Measurements from ENCODE around the gene NXN.
"Not testable (repeated sequence)": the region's sequence is repeated elsewhere in the genome, so short reads cannot be mapped to it uniquely, and the experiment has no call there.

NXN gene

DNA sequence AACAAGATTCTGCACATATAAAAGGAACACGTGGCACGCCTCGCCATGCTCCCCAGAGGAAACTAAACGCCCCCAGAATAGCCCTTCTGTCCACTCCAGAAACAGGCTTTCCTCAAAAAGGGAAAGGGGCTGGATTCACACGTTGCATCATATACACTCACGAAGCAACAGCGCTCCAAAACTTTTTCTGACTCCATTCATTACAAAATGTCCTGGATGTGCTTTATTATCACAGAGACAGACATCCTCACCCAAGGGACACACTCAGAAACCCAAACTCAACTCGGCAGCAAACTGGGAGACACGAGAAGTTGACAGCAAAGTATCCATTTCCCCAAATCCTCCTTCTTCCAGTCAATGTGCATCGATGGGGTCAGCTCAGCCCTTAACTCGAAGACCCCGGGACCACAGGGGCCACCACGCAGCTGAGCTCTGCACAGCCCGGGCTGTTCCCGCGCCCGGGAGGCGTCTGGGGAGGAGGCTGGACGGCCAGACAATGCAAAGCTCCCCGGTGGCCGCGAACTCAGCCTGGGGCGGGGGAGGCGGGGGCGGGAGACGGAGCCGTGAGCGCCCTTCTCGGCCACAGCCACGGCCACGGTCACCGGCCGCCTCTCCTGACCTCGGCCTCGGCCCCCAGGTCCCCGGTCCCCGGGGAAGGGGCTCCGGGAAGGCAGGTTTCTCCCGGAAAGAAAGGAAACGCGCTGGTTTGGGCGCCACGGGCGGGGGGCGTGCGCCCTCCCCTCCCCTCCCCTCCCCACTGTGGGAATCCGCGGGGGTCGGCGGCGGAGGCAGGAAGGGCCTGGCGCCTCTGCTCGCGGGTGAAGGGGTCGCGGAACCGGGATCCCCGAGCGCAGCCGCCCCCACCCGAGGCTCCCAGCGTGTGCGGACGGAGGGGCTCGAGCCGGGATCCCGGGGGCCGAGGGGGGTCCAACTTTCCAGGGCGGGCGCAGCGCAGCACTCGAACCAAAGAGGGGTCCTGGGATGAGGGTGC is 1.2 kb downstream of the NXN start:
- DNase-seq = no peak

DNA sequence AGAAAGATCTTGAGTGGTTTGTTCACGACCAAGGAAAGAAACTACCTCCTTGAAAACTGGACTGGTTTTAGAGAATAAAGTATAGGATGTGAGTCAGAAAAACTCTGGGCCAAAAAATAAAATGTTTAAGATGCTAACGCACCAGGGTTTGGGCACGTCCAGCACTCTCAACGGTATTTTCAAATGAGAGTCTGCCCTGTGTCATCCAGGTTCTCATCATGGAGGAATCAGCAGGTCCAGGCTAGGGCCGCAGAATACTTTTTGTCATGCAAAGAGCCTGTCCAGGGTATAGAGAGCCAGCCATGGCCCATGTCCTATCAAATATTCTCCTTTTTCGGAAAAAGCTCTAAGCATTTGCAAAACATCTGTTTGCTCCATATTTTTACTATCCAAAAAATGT is 2.4 kb downstream of the NXN start:
- no peak for DNase-seq

DNA sequence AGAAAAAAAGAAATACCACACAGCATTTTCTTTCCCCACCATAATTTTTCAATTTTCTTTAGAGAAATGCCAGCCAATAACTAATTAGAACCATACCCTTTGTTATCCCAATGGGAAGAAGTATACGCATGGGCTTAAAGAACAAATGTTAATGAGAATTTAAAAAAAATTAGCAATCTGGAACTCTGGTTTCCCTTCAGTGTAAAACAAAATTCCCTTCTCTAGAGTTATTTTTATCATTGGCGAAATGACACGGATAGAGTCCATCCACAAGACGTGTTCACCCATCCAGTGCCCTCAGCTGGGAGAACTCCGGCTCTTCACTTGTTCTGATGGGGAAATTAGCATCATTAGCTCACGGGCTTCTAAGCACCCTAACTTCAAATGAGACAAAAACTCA is 3.3 kb downstream of the NXN start:
- no peak for DNase-seq

DNA sequence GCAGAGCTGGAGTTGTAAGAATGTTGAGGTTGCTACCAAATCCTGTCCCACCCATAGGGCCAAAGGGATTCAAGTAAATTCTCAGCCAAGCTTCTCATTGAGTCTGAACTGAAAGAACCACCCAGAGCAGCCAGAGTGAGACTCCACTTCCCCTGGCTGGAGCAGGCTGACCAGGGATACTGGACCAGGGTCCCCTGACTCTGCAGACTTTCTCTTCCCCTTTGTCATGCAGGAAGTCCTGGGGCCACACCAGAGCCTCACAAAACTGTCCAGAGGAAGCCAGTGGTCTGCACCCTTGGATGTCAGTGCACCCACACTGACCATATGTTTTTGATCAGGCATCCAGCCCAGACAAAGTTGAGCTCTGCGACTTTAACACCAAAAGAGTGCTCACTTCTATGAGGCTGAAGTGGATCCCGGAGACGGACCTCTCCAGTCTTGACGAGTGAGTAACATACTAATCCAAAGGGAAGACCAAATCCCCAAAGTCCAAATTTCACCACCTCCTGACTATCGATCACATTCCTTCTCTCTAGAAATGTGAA is 4.1 kb downstream of the NXN start:
- DNase-seq = no peak

DNA sequence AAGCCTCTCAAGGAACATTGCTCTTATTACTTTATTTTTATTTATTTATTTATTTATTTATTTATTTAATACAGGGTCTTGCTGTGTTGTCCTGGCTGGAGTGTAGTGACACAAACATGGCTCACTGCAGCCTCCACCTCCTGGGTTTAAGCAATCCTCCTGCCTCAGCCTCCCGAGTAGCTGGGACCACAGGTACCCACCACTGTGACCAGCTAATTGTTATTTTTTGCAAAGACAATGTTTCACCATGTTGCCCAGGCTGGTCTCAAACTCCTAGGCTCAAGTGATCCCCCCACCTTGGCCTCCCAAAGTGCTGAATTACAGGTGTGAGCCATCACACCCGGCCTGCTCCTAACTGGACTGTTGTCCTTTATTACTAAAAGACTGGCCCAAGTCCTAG is 4.8 kb downstream of the NXN start:
- not testable (repeated sequence) for DNase-seq

DNA sequence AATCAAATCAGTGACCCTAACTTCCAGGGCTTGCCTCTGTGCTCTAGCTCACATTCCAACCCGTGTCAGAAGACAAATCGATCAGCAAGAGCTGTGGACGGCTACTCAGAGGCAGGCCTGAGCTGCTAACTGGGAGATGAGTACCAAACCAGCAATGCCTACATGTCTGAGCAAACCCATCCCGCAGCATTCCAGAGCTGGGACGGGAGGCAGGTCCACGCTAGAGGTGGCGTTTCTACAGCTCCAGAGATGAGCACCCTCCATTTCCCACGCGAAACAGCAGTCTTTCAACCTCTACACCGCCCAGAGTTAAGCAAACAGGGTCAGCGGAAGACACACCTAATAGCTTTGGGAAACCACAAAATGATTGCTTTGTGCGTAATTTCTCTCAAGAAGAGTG is 6.5 kb downstream of the NXN start:
- no peak for DNase-seq

DNA sequence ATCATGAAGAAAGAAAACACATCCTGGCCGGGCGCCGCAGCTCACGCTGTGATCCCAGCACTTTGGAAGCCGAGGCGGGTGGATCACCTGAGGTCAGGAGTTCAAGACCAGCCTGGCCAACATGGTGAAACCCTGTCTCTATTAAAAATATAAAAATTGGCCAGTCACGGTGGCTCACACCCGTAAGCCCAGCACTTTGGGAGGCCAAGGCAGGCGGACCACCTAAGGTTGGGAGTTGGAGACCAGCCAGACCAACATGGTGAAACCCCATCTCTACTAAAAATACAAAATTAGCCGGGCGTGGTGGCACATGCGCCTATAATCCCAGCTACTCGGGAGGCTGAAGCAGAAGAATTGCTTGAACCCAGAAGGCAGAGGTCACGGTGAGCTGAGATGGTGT is 7.7 kb downstream of the NXN start:
- DNase-seq = not testable (repeated sequence)

DNA sequence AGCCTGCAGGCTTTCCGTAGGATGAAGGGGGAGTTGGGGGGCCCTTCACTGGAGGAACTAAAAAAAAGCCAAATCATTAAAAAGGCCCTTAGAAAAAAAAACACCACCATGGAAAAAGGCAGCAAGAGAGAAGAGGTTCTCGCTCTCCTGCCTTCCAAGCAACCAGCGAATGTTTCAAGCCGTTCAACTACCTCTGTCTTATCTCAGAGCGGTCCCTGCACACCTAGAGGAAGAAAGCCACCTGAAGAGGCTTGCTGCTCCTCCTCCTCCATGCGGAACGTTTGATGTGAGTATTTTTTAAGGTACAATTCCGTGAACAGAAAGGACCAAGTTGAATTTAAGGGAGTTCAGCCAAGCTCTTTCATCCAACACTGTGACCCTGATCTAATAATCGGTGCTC is 9.2 kb downstream of the NXN start:
- no peak for DNase-seq

DNA sequence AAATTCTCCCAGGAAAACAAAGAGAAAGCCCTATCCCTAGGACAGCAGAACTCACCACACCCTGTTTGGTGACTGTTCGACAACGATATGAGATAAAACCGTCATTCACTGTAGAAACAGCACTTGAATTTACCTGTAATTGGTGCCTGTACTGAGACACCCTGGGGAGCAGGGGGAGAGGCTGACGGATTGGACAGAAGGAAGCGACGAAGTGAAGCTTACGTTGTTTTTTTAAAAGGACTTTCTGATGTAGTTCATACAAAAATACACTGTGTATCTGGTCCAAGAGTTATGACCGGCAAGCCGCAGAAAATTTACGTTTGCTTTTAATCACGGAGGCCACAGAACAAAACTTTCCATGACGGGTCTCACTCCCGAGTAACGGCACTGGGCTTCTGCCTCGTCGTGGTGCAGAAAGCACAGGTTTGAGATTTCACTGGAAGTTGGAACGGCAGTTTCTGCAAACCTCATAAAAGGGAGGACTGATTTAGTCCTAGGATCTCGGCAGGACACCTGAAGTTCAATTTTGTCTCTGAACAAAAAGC is 9.7 kb downstream of the NXN start:
- DNase-seq = no peak

DNA sequence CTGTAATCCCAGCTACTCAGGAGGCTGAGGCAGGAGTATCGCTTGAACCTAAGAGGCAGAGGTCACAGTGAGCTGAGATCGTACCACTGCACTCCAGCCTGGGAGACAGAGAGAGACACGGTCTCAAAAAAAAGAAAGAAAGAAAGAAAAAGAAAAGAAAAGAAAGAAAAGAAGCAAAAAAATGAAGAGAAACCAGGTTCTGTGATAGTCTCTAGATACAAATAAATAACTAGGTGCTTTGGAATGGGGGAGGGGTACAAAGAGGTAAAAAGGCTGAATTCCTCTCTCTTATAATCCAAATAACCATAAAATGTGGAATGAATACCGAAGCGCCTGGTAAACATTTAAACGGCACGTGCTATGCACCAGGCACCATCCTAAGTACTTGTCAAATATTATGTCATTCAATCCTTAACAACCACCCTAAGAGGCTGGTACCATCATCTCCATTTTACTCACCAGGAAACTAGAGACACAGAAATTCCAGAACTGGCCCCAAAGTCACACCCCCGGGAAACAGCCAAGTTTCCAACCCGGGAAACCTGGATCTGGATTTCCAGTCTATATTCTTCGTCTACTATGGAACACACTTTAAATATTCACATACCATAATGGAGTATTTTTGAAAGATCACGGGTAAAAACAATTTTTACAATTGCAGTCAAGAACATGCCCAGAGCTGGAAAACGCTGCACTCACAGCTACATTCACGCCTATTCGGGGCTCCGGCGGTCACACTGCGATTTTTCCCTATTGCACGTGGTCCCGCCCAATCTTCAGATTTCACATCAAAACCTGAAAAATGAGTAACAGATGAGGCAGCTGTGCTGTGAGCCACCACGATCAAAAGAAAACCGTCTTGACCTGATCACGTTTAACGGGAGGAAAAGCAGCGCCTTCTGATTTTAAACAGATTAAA is 10.5 kb downstream of the NXN start:
- no peak for DNase-seq

DNA sequence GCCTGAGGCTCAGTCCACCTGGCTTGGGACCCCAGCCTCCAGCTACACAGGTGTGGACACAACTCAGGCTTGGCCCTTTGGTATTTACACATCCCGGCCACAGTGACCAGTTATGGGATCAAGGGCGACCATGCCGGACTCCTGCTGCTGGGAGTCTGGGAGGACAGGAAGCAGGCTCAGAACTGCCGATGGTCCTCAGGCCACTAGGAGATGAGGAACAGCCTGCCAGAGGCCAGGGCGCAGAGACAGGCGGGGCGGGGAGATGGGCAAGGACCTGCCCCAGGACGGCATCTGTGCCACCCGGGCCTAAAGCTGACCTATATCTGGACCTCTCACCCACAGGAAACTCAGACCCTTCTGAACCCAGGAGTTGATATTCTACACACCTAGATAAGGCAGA is 12.5 kb downstream of the NXN start:
- DNase-seq = no peak

DNA sequence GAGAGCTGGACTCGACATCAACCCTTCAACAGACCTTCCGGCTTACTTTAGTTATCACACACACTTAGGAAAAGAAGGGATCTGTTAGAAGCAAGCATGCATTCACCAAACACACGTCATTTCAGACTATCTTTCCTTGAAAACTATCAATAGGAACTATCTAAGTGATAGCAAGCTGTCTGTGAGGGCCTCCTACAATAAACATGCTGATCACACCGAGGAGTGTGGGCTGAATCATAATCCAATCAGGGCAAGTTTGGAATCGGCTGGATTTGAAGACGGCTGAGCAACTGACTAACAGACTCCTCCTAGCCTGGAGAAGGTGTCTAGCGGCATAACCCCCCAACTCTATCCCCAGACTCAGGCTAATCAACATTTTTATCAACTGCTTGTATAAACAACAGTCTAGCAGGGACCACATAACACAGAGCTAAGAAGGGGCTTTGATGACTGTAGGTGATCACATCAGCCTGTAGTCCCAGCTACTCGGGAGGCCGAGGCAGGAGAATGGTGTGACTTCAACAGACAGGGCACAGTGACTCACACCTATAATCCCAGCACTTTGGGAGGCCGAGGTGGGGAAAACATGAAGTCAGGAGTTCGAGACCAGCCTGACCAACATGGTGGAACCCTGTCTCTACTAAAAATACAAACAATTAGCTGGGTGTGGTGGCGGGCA is 14.1 kb downstream of the NXN start:
- no peak for DNase-seq

DNA sequence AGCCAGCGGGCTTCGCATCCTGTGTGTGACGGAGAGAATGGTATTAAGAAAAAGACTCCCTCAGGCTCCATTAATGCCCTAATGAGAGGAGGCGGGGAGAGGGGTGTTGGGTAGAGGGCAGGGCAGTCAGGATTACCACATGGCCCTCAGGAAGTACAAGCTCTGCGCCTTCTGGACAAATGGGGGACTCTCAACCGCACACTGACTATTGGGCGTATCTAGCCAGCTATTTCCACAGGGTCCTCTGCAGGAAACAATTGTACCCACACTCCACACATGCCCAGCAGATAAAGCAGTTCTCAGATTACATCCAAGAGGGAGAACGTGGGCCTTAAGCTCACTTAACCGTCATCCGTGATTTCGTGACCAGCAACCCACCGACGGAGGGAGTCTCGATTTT is 14.7 kb downstream of the NXN start:
- no peak for DNase-seq

DNA sequence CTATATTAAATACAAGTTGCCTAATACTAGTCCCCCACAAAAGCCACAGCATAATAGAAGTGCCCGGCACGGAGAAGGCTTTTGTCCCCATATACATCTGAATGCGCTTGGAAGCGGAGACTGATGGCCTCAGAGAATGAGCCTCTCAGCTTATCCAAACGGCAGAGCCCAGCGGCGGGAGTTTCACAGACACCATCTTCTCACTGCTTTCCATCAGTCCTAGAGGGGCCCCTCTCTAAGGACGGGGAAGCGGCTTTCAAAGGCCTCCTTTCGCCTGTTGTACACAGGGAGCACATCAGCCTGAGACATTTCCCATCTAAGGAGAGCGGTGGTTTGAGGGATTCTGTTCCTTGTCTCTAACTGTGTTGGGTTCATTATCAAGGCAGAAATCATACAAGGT is 16.9 kb downstream of the NXN start:
- no peak for DNase-seq

DNA sequence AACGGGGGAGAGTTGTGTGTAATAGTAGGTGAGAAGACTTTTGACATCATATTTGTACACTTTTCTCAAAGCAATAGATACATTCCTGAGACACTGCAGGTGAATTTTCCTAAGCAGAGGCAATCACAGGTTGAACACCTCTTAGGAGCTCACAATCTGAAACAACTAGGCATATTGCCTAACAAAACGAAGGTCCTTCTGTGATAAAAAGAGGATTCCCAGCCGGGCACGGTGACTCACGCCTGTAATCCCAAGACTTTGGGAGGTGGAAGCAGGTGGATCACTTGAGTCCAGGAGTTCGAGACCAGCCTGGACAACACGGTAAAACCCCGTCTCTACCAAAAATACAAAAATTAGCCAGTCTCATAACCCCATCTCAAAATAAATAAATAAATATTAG is 17.4 kb downstream of the NXN start:
- DNase-seq = no peak

DNA sequence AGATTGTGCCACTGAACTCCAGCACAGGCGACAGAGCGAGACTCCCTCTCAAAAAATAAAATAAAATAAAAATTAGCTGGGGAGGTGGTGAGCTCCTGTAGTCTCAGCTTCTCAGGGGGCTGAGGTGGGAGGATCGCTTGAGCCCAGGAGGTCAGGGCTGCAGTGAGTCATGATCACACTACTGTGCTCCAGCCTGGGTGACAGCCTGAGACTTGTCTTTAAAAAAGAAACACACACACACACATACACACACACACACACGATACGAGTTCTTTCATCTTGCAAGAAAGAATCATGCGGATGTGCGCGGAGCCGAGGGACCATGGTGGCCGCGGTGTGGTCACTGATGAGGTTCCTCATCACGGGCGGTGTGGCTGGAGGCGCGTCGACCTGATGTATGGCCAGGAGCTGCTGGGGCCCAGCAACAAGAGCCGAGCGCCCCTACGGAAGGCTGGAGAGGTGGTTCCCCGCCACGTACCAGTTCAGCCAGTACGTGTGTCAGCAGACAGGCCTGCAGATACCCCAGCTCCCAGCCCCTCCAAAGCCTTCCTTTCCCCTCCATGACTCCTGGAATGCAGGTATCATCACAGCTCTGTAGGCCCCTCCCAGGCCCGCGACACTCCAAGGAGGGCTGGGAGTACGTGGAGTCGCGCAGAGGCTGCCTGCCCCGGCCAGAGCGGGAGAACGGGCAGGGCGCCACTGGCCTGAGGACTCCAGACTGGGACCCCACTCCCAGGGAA is 20.7 kb downstream of the NXN start:
- no peak for DNase-seq

DNA sequence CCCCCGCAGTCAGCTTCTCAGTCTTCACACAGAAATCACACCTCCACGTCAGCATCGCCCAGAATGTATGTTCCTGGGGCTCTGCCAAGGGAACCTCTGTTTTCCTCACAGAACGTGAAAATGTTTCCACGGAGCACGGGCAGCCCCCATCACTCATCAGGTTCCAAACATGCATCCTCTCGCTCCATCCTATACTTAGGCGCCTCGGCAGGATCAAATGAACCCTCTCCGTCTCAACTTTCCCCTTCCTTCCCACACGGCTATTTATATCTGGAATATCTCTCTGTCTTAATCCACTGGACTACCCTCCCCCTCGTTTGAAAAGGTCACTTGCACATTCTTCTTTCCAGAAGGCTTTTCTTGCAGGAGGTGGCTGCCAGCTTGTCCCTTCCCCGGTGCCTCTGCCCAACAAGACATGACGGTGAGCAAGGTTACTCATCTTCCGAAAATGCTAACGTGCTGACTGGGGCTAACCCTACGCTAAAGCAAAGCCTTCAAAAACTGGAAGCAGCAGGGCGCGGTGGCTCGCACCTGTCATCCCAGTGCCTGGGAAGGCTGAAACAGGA is 21.6 kb downstream of the NXN start:
- no peak for DNase-seq

DNA sequence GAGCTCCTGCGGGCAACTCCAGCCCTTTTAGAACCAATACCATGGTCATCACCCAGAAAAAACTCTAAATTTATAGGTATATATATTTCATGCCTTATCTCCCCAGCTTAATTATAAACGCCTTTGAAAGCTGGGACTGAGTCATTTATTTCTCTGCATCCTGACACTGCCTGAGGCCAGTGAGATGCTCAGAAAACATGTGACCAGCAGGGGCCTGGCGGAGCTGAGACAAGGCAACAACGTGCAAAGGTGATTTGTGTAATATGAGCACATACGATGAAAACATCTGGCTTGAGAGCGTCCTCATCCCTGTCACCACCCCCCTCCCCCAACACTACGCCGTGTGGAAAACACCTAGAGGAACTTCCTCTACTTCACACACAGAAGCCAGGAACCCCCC is 22.7 kb downstream of the NXN start:
- no peak for DNase-seq

DNA sequence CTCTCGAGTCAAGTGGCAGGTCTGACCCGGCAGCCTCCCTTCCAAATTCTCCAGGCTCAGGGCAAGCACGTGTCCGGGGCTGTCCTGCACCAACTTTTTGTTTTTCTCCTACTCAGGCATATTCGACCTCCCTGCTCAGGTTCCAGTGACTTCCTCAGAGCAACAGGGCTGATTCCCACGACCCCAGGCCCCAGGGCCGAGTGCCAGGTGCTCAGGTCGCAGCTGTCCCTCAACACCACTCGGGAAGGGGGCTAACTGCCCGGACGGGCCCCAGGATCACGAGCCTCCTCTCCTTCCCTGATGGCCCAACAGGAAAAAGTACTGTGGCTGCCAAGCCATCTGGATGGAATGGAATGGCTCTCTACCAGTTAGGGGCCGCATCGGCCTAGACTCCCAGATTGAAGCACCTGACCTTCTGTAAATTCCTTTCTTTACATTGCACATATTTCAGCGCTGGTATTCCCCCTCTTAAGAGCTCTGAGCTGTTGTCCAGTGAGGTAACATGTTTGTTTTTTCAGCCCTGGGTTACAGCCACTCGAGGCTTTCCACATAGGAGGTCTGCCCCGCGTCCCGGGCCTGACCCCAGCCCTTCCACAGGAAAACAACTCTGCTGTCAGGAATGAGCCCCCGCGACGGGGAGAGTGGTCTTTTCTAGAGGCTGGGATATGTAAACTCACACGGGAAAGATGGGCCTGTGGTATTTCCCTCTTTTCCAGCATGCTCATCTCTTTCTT is 25.0 kb downstream of the NXN start:
- DNase-seq = no peak

DNA sequence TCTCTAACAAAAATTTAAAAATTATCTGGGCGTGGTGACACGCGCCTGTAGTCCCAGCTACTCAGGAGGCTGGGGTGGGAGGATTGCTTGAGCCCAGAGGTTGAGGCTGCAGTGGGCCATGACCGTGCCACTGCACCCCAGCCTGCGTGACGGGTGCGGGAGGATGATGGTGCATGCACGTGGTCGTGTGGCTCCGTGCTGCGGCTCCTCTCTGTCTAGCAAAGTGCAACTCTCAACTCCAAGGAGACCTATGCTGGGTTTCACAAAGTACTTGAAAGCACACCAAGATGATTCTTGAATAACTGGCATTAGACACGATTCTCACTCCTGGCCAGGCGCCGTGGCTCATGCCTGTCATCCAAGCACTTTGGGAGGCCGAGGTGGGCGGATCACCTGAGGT is 25.8 kb downstream of the NXN start:
- no peak for DNase-seq

DNA sequence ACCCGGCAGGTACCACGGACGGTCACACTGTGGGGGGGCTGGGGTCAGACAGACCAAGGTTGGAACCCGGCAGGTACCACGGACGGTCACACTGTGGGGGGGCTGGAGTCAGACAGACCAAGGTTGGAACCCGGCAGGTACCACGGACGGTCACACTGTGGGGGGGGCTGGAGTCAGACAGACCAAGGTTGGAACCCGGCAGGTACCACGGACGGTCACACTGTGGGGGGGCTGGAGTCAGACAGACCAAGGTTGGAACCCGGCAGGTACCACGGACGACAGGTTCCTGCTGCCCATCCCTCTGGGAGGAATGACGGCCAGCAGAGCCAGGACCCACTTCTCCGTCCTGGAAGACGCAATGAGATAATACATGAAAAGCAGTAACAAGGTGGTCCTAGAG is 27.0 kb downstream of the NXN start:
- DNase-seq = not testable (repeated sequence)

Measured in NCI-H1105 (cell line).